CD4-positive, CD25-positive, alpha-beta regulatory T cell (primary cell): ENCODE data around the gene TANGO6. TPM values are rescaled to one million over a fixed set of nuclear protein-coding genes. Genes with fewer than 3 reads are reported as not detected.
A peak's percentile ranks its signal among the peaks of the same experiment; 100 is the strongest.

Experiments
- ATAC-seq, 2 donors: fragments of 150-1000 bp; cut with Tn5 transposase; one replicate each; pipeline ENCODE4 v1.10.0; 2021; ENCODE audit warnings: low read depth in 2 of 2, moderate number of reproducible peaks in 2 of 2, moderate library complexity in 1 of 2
- DNase-seq, 3 donors: peaks; one replicate each; pipeline versions ENCODE4 v3.0.0 to v3.0.0-alpha.2; 2012 to 2022; ENCODE audit warnings: mixed read lengths in 1 of 3
- H3K27ac ChIP-seq: one replicate; pipeline ENCODE4 v1.7.0; 2013; ENCODE audit warnings: mild to moderate bottlenecking, low read length; ENCODE audit not compliant: insufficient read depth, poor library complexity, severe bottlenecking
- H3K27me3 ChIP-seq: one replicate; pipeline ENCODE4 v1.7.0; 2013; ENCODE audit warnings: low read length; ENCODE audit not compliant: control insufficient read depth, insufficient read depth
- H3K36me3 ChIP-seq: one replicate; pipeline ENCODE4 v1.7.0; 2013; ENCODE audit warnings: mild to moderate bottlenecking, low read length, moderate library complexity; ENCODE audit not compliant: control insufficient read depth, insufficient read depth
- H3K4me1 ChIP-seq: 2 replicates; pipeline ENCODE4 v1.7.0; 2013; ENCODE audit warnings: mild to moderate bottlenecking, low read length; ENCODE audit not compliant: insufficient read depth, control insufficient read depth, poor library complexity, severe bottlenecking
- H3K4me3 ChIP-seq: one replicate; pipeline ENCODE4 v1.7.0; 2013; ENCODE audit warnings: low read depth, mild to moderate bottlenecking, low read length, moderate library complexity
- H3K9me3 ChIP-seq, 2 experiments: 1 replicate in 1 of 2; 2 replicates in 1 of 2; pipeline ENCODE4 v1.7.0; 2013; ENCODE audit warnings: low read length in 2 of 2, mild to moderate bottlenecking in 1 of 2, moderate library complexity in 1 of 2; ENCODE audit not compliant: control insufficient read depth in 2 of 2
- H3K27ac Mint-ChIP-seq, 3 donors: one replicate each; pipeline ENCODE4 v1.8.0; 2020 to 2022; ENCODE audit warnings: mild to moderate bottlenecking in 3 of 3, mixed read lengths in 3 of 3, moderate library complexity in 2 of 3
- H3K27me3 Mint-ChIP-seq: one replicate; pipeline ENCODE4 v1.8.0; 2022; ENCODE audit warnings: mild to moderate bottlenecking, mixed read lengths
- H3K36me3 Mint-ChIP-seq: one replicate; pipeline ENCODE4 v1.8.0; 2020; ENCODE audit warnings: mixed read lengths
- H3K4me1 Mint-ChIP-seq, 4 donors: one replicate each; pipeline ENCODE4 v1.8.0; 2020 to 2022; ENCODE audit warnings: mixed read lengths in 4 of 4, mild to moderate bottlenecking in 1 of 4
- H3K4me3 Mint-ChIP-seq, 4 donors: one replicate each; pipeline ENCODE4 v1.8.0; 2020 to 2022; ENCODE audit warnings: mild to moderate bottlenecking in 4 of 4, mixed read lengths in 4 of 4, moderate library complexity in 3 of 4
- H3K9me3 Mint-ChIP-seq, 7 donors: one replicate each; pipeline ENCODE4 v1.8.0; 2020 to 2022; ENCODE audit warnings: mixed read lengths in 7 of 7, mild to moderate bottlenecking in 3 of 7, moderate library complexity in 2 of 7
- polyA plus RNA-seq, 4 donors: library from polyadenylated mRNA; unstranded; fragments of 300-500 nt; fragmentation: Illumina TruSeq; gene quantifications; one replicate each; pipeline ENCODE4 v1.2.3, GENCODE V29; 2021
- total RNA-seq: library from RNA; stranded (reverse); gene quantifications from one replicate; pipeline ENCODE4 v1.2.3, GENCODE V29; 2022

TANGO6 gene
- total and polyA plus RNA-seq, 5 donors from 2014 or later, result 9.5 to 30.9 (median 12.2) TPM

DNA sequence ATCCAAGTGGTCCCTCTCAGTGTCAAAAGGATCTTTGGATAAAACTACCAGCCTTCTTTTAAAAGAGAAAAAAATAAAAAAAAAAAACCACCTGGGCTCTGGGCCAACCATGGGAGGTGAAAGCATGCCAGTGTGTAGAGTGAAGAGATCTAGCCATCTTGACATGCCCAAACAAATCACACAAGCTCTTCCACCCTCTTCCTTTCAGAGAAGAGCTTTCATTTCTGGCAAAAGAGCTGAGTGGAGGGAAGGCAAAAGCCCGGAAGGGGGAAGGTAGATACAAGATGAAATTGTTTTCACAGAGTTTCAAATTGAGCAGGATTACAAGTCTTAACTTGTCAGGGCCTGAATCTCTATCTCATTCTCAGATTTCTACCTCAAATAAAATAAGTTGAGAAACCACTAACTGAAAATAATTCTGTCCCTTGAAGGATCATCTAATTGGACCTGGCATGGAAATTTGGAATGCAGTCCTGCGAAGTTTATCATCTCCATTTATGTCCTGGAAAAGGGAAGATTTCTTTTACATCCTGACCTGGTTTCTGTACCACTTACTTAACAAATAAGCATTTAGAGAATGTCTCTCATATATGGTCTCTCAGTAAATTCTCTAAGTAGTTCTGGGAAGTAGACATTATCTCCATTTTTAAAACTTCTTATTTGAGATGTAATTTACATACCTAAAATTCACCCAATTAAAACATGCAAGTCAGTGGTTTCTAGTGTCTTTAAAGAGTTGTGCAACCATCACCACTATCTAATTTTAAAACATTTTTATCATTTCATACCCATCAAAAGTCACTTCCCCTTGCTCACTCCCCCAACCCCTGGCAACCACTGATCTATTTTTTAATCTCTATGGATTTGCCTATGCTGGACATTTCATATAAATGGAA, 93.7 kb downstream of the TANGO6 start:
- H3K36me3 ChIP-seq, result peaks cover 9% of the 10 kb centered on the region
- ATAC-seq (no peak), DNase-seq (no peak)
- no peaks in the 10 kb centered on the region for H3K9me3 ChIP-seq
- H3K9me3 Mint-ChIP-seq, result no peaks in the 10 kb centered on the region
- H3K27ac ChIP-seq, result no peak overlapping the region
- H3K27me3 ChIP-seq, result no peaks in the 10 kb centered on the region
- no peaks in the 10 kb centered on the region for H3K4me1 ChIP-seq
- H3K4me1 Mint-ChIP-seq, result peaks cover 0 to 3% (median 0%) of the 10 kb centered on the region in 4 donors
- no peak overlapping the region for H3K27ac Mint-ChIP-seq
- no peak overlapping the region for H3K4me3 Mint-ChIP-seq
- H3K27me3 Mint-ChIP-seq, result no peaks in the 10 kb centered on the region
- H3K36me3 Mint-ChIP-seq, result peaks cover 30% of the 10 kb centered on the region
- no peak overlapping the region for H3K4me3 ChIP-seq

- Mint-ChIP-seq H3K9me3 (peaks cover 0 to 12% (median 3%) of the 10 kb centered on the region in 7 donors), H3K36me3 (peaks cover 38% of the 10 kb centered on the region), H3K4me3 (no peak overlapping the region), H3K27ac (peak overlapping the region in 1 of 3 donors; percentile 42), H3K27me3 (no peaks in the 10 kb centered on the region), H3K4me1 (peaks cover 0 to 3% (median 0%) of the 10 kb centered on the region in 4 donors)
- Histone ChIP-seq H3K9me3 (peaks cover 6% of the 10 kb centered on the region in 2 experiments), H3K36me3 (peaks cover 12% of the 10 kb centered on the region), H3K27me3 (no peaks in the 10 kb centered on the region), H3K27ac (no peak overlapping the region), H3K4me1 (no peaks in the 10 kb centered on the region), H3K4me3 (no peak overlapping the region)
- no peak for DNase-seq
- no peak for ATAC-seq
These were observed 96.5 kb downstream of the TANGO6 start for GRCh38 chr16:68939692-68940320.

DNA sequence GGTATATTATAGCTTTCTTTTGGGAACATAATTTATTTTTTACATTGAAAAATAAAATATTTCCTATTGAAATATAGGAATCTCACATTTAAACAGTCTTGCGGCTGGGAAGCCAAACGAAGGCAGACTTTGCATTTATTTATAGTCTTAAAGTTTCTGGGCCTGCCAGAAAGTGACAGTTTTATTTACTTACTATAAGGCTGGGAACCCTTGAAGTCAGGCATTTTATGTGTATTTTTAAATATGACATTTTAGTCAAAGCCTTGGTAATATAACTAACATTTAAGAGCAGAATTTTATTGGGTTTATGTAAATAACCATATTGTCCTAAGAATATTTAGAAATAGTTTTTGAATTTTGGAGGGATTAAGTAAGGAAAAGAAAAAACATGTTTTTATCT, 97.5 kb downstream of the TANGO6 start:
- peaks cover 34% of the 10 kb centered on the region for H3K36me3 Mint-ChIP-seq
- Histone ChIP-seq H3K4me3 (no peak overlapping the region), H3K27ac (no peak overlapping the region), H3K4me1 (no peaks in the 10 kb centered on the region), H3K27me3 (no peaks in the 10 kb centered on the region), H3K9me3 (peaks cover 6% of the 10 kb centered on the region in 2 experiments), H3K36me3 (peaks cover 12% of the 10 kb centered on the region)
- no peaks in the 10 kb centered on the region for H3K27me3 Mint-ChIP-seq
- H3K4me3 Mint-ChIP-seq, result no peak overlapping the region
- ATAC-seq (no peak), DNase-seq (no peak)
- no peak overlapping the region for H3K27ac Mint-ChIP-seq
- H3K9me3 Mint-ChIP-seq, result peaks cover 0 to 12% (median 3%) of the 10 kb centered on the region in 7 donors
- peaks cover 0 to 3% (median 0%) of the 10 kb centered on the region in 4 donors for H3K4me1 Mint-ChIP-seq

GRCh38 chr16:68943961-68944360, 100.6 kb downstream of the TANGO6 start:
- no peak overlapping the region for H3K4me3 ChIP-seq
- Mint-ChIP-seq H3K27me3 (no peaks in the 10 kb centered on the region), H3K27ac (no peak overlapping the region), H3K4me1 (peaks cover 0 to 5% (median 0%) of the 10 kb centered on the region in 4 donors), H3K9me3 (peaks cover 0 to 12% (median 3%) of the 10 kb centered on the region in 7 donors), H3K4me3 (no peak overlapping the region), H3K36me3 (peaks cover 36% of the 10 kb centered on the region)
- H3K36me3 ChIP-seq, result peaks cover 9% of the 10 kb centered on the region
- ATAC-seq, result no peak
- no peaks in the 10 kb centered on the region for H3K4me1 ChIP-seq
- no peaks in the 10 kb centered on the region for H3K27me3 ChIP-seq
- H3K9me3 ChIP-seq, result peaks cover 6% of the 10 kb centered on the region in 2 experiments
- no peak for DNase-seq
- H3K27ac ChIP-seq, result no peak overlapping the region

DNA sequence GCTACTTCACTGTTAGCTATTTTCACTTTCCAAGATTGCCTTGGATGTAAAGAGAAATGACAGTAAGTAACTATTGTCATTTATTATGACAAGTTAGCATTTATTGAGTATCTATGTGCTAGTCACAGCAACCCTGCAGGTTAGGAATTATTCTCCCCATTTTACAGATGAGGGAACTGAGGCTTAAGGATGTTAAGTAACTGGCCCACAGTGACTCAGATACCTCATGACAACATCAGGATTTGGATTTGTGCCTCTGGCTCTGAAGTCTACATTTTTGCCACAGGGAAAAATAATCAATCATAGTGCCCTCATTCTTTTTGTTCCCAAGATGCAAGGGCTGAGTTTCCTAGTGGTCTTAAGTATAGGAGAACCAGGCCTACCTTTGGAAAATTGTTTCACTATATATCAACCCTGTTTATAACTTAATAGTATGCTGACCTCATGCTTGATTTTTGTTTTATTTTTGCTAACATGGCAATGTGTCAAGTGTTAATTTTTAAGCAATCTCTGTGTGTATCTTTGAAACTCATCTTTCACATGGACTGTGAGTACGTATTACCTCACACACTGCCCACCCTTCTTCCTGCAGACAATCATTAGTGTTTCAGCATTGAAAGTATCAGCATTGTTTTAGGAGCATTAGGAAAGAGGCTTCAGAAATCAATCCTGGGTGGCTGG, 105.0 kb downstream of the TANGO6 start:
- Mint-ChIP-seq H3K4me1 (peaks cover 0 to 5% (median 1%) of the 10 kb centered on the region in 4 donors), H3K36me3 (peaks cover 31% of the 10 kb centered on the region), H3K4me3 (no peak overlapping the region), H3K27ac (no peak overlapping the region), H3K27me3 (no peaks in the 10 kb centered on the region), H3K9me3 (peaks cover 0 to 12% (median 0%) of the 10 kb centered on the region in 7 donors)
- H3K4me3 ChIP-seq, result no peak overlapping the region
- ATAC-seq, result no peak
- no peaks in the 10 kb centered on the region for H3K4me1 ChIP-seq
- peaks cover 6% of the 10 kb centered on the region in 2 experiments for H3K9me3 ChIP-seq
- H3K27me3 ChIP-seq, result no peaks in the 10 kb centered on the region
- no peak overlapping the region for H3K27ac ChIP-seq
- no peak for DNase-seq
- H3K36me3 ChIP-seq, result peaks cover 9% of the 10 kb centered on the region

GRCh38 chr16:68951991-68952877, 108.9 kb downstream of the TANGO6 start:
- ATAC-seq (no peak), DNase-seq (no peak)
- Mint-ChIP-seq H3K4me1 (peaks cover 0 to 5% (median 1%) of the 10 kb centered on the region in 4 donors), H3K27me3 (no peaks in the 10 kb centered on the region), H3K4me3 (no peak overlapping the region), H3K27ac (no peak overlapping the region), H3K9me3 (no peaks in the 10 kb centered on the region), H3K36me3 (peaks cover 9% of the 10 kb centered on the region)
- H3K27me3 ChIP-seq, result no peaks in the 10 kb centered on the region
- H3K4me3 ChIP-seq, result no peak overlapping the region
- no peaks in the 10 kb centered on the region for H3K36me3 ChIP-seq
- H3K4me1 ChIP-seq, result no peaks in the 10 kb centered on the region
- no peaks in the 10 kb centered on the region for H3K9me3 ChIP-seq
- H3K27ac ChIP-seq, result no peak overlapping the region
